OCI-LY7 (cell line): ENCODE results near the gene ZNF616.

ENCODE experiments used
- CTCF ChIP-seq: fragments of 200-600 bp; sonication (generic); conservative IDR thresholded peaks from 2 replicates; pipeline ENCODE4 v1.5.1; 2014; ENCODE audit warnings: mild to moderate bottlenecking, antibody characterized with exemption, low read length, moderate library complexity, mixed read lengths
- EZH2phosphoT487 ChIP-seq: fragments of 200-600 bp; sonication (generic); IDR thresholded peaks from 2 replicates; pipeline ENCODE4 v1.6.1; 2018; ENCODE audit warnings: low read depth, borderline replicate concordance, mild to moderate bottlenecking, mixed run types, antibody characterized with exemption, low read length, moderate library complexity, mixed read lengths

GRCh38 chr19:52138278-52138982, 1.3 kb downstream of the ZNF616 start:
- no peak for TF ChIP-seq CTCF
- no peak for TF ChIP-seq EZH2phosphoT487
